Suprapubic skin (tissue), 4 donors: ENCODE results near the gene VCAN.

Source experiments
- EP300 ChIP-seq: sonication (generic); formaldehyde crosslinking; IDR thresholded peaks from one replicate; pipeline ENCODE4 v1.6.1; 2017; ENCODE audit warnings: antibody characterized with exemption
- POLR2A ChIP-seq, 2 donors: fragments of 450-650 bp; IDR thresholded peaks; one replicate each; pipeline ENCODE4 v1.6.1; 2017; ENCODE audit warnings: antibody characterized with exemption in 2 of 2, mild to moderate bottlenecking in 2 of 2, moderate library complexity in 2 of 2
- POLR2AphosphoS5 ChIP-seq, 3 donors: sonication (generic); formaldehyde crosslinking; IDR thresholded peaks; one replicate each; pipeline ENCODE4 v1.6.1; 2017; ENCODE audit warnings: antibody characterized with exemption in 3 of 3
- TF ChIP-seq, protein P1 (sequence below), 2 donors: fragments of 200-600 bp in 1 of 2; fragments of 450-650 bp in 1 of 2; sonication (generic) in 1 of 2; IDR thresholded peaks; one replicate each; pipeline ENCODE4 v1.5.1; 2016 to 2019; ENCODE audit warnings: antibody characterized with exemption in 2 of 2, mild to moderate bottlenecking in 1 of 2, moderate library complexity in 1 of 2

DNA sequence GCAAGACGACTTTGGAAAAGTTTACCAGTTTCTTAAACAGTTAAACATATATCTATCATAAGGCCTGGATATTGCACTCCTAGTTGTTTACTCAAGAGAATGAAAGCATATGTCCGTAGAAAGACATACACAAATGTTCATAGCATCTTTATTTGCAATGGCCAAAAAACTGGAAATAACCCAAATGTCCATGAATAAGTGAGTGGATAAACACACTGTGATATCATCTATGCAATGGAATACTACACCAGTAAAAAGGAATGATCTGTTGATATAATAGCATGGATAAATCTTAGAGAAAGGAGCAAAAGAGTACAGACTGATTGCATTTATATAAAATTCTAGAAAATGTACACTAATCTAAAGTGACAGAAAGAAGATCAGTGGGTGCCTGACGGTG lies 28.0 kb upstream of the VCAN start:
- TF ChIP-seq, protein P1, sequence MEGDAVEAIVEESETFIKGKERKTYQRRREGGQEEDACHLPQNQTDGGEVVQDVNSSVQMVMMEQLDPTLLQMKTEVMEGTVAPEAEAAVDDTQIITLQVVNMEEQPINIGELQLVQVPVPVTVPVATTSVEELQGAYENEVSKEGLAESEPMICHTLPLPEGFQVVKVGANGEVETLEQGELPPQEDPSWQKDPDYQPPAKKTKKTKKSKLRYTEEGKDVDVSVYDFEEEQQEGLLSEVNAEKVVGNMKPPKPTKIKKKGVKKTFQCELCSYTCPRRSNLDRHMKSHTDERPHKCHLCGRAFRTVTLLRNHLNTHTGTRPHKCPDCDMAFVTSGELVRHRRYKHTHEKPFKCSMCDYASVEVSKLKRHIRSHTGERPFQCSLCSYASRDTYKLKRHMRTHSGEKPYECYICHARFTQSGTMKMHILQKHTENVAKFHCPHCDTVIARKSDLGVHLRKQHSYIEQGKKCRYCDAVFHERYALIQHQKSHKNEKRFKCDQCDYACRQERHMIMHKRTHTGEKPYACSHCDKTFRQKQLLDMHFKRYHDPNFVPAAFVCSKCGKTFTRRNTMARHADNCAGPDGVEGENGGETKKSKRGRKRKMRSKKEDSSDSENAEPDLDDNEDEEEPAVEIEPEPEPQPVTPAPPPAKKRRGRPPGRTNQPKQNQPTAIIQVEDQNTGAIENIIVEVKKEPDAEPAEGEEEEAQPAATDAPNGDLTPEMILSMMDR (IDR thresholded peaks at IDR 0.05), result no peak
- TF ChIP-seq POLR2A (IDR thresholded peaks at IDR 0.05), result no peak
- TF ChIP-seq EP300, result no peak
- TF ChIP-seq POLR2AphosphoS5 (IDR thresholded peaks at IDR 0.05), result no peak
